ENCODE results near the gene NDUFAF4. TPM values are rescaled to one million over a fixed set of nuclear protein-coding genes. Genes with fewer than 3 reads are reported as not detected.

NDUFAF4 gene
- total and polyA plus RNA-seq, 2 donors (not counting 3 experiments of a cell fraction or from before 2014, with no cell fraction given), result 8.8 to 44.6 TPM

- Histone ChIP-seq H3K9ac (replicated peaks; ENCODE audit: extremely low read depth, insufficient read depth, low read length) (no peak overlapping the region), H2AFZ (ENCODE audit: low read depth, low read length) (no peak overlapping the region), H3K4me3 (replicated peaks in 1 of 3; ENCODE audit: insufficient read depth in 1 of 3, low read depth in 1 of 3, low read length in 3 of 3) (no peak overlapping the region), H3K4me1 (ENCODE audit: control insufficient read depth, extremely low read depth, insufficient read depth, low read length) (no peaks in the 10 kb centered on the region), H3K9me3 (replicated peaks; ENCODE audit: control insufficient read depth, insufficient read depth, low read length) (no peaks in the 10 kb centered on the region), H3K27ac (ENCODE audit: insufficient read depth, low read depth, low read length) (no peak overlapping the region), H3K79me2 (ENCODE audit: control insufficient read depth, insufficient read depth, low read length) (no peaks in the 10 kb centered on the region), H3K9me1 (replicated peaks; ENCODE audit: control insufficient read depth, extremely low read depth, insufficient read depth, low read length) (no peaks in the 10 kb centered on the region), H4K20me1 (replicated peaks; ENCODE audit: control insufficient read depth, extremely low read depth, insufficient read depth, low read length) (no peaks in the 10 kb centered on the region), H3K4me2 (ENCODE audit: insufficient read depth, low read length) (no peak overlapping the region), H3K27me3 (ENCODE audit: control insufficient read depth in 2 of 2, insufficient read depth in 2 of 2, low read length in 2 of 2) (peaks cover 2 to 8% of the 10 kb centered on the region in 2 experiments), H3K36me3 (ENCODE audit: control insufficient read depth in 2 of 2, extremely low read depth in 1 of 2, insufficient read depth in 2 of 2, low read length in 2 of 2) (no peaks in the 10 kb centered on the region)
- dilution Hi-C loops (cut with MboI; ENCODE audit: extremely low pct_ligation_motif_present, low sequenced_read_pairs), result no loop called here
- FAIRE-seq (no peak), DNase-seq (ENCODE audit: low read depth, low spot score) (no peak)
- BruUV-seq (replicated peaks), result no TSS peak
- POLR2A ChIA-PET, result no interaction called here
- CTCF ChIA-PET, result no interaction called here
- intact Hi-C loops (cut with micrococcal nuclease), result no loop called here
- TF ChIP-seq JUN (IDR thresholded peaks at IDR 0.05; ENCODE audit: borderline replicate concordance, insufficient read depth, insufficient read length, low read depth) (no peak), POLR2A (IDR thresholded peaks at IDR 0.05; ENCODE audit: low read depth, low read length) (no peak), MYC (IDR thresholded peaks at IDR 0.05; ENCODE audit: low read depth, low read length) (no peak), GATA2 (IDR thresholded peaks at IDR 0.05; ENCODE audit: insufficient read depth, insufficient read length, low read depth, low read length) (no peak), FOS (IDR thresholded peaks at IDR 0.05; ENCODE audit: borderline replicate concordance, insufficient read depth, low read length) (no peak), POLR2AphosphoS5 (IDR thresholded peaks at IDR 0.05; ENCODE audit: insufficient read depth, low read depth, low read length) (no peak), CTCF (IDR thresholded peaks at IDR 0.05; ENCODE audit: extremely low read depth in 1 of 2, insufficient read depth in 1 of 2, low read depth in 1 of 2, low read length in 2 of 2) (no peak), MAX (IDR thresholded peaks at IDR 0.05; ENCODE audit: insufficient read depth, insufficient read length) (no peak), EZH2 (IDR thresholded peaks at IDR 0.05; ENCODE audit: borderline replicate concordance, low read depth, low read length, severe bottlenecking) (no peak)
Observed at GRCh38 chr6:96864216-96865054, 33.3 kb downstream of the NDUFAF4 start.

Measured in endothelial cell of umbilical vein (primary cell).